ENCODE measurements around the gene NUDT7. TPM values are rescaled to one million over a fixed set of nuclear protein-coding genes. Genes with fewer than 3 reads are reported as not detected.

NUDT7 gene
- total and polyA plus RNA-seq, 9 of the 15 experiments (the other 6 are each of a cell fraction or from before 2014, with no cell fraction given): 5.6 to 24.2 (median 10.5) TPM

- TF ChIP-seq KDM1A (IDR thresholded peaks at IDR 0.05): peak in 1 of 2 experiments; percentile 9; a peak in 1 of 4 replicates
- 0 out of 2 replicates have a peak, but pooled peaks have one; percentile 10 for TF ChIP-seq RNF2 (IDR thresholded peaks at IDR 0.05)
- TF ChIP-seq MGA (IDR thresholded peaks at IDR 0.05): no peak
- no peak for TF ChIP-seq MITF (IDR thresholded peaks at IDR 0.05)
- TF ChIP-seq MBD2 (IDR thresholded peaks at IDR 0.05; ENCODE audit: borderline replicate concordance, low read depth): no peak
These were observed 797 bp downstream of the NUDT7 start (continued) for GRCh38 chr16:77723108-77723514.

Data from K562 (cell line).